GM12878 (cell line): Measurements from ENCODE around the gene EHD4. TPM values are rescaled to one million over a fixed set of nuclear protein-coding genes. Genes with fewer than 3 reads are reported as not detected.

ENCODE experiments used
- ESRRA ChIP-seq: IDR thresholded peaks from 2 replicates; pipeline ENCODE4 v1.6.1; 2012; ENCODE audit warnings: mild to moderate bottlenecking, low read length, improper control_type of control experiment
- FOS ChIP-seq: IDR thresholded peaks from 3 replicates; pipeline ENCODE4 v1.6.1; 2011; ENCODE audit warnings: borderline replicate concordance; ENCODE audit not compliant: insufficient read length; ENCODE audit errors: extremely low read depth
- GATAD2B ChIP-seq: fragments of 450-650 bp; conservative IDR thresholded peaks from 2 replicates; pipeline ENCODE4 v1.6.1; 2017; ENCODE audit warnings: low read depth, mild to moderate bottlenecking, moderate library complexity
- HCFC1 ChIP-seq: fragments of 150-350 bp; IDR thresholded peaks from 2 replicates; pipeline ENCODE4 v1.6.1; 2014; ENCODE audit warnings: low read length
- NBN ChIP-seq: fragments of 450-650 bp; IDR thresholded peaks from 2 replicates; pipeline ENCODE4 v1.6.1; 2016
- POLR2AphosphoS5 ChIP-seq: IDR thresholded peaks from 2 replicates; pipeline ENCODE4 v1.6.1; 2011; ENCODE audit warnings: mild to moderate bottlenecking, low read length, inconsistent platforms
- RCOR1 ChIP-seq: conservative IDR thresholded peaks from 2 replicates; pipeline ENCODE4 v1.6.1; 2012; ENCODE audit warnings: low read depth, low read length, improper control_type of control experiment
- RFX5 ChIP-seq: IDR thresholded peaks from 2 replicates; pipeline ENCODE4 v1.6.1; 2011; ENCODE audit warnings: low read depth, low read length, improper control_type of control experiment
- SIX5 ChIP-seq: IDR thresholded peaks from 2 replicates; pipeline ENCODE4 v1.6.1; 2011; ENCODE audit warnings: mild to moderate bottlenecking, low read depth, low read length, moderate library complexity; ENCODE audit not compliant: severe bottlenecking
- SPI1 ChIP-seq: IDR thresholded peaks from 2 replicates; pipeline ENCODE4 v1.6.1; 2011; ENCODE audit warnings: low read depth, mild to moderate bottlenecking, low read length, moderate library complexity, borderline replicate concordance; ENCODE audit not compliant: insufficient read depth
- SUZ12 ChIP-seq: fragments of 200-600 bp; sonication (generic); IDR thresholded peaks from one replicate; pipeline ENCODE4 v1.6.1; 2018; ENCODE audit warnings: antibody characterized with exemption, mild to moderate bottlenecking; ENCODE audit not compliant: unreplicated experiment
- YY1 ChIP-seq: IDR thresholded peaks from 2 replicates; pipeline ENCODE4 v1.6.1; 2011; ENCODE audit warnings: low read depth, mild to moderate bottlenecking, low read length
- ZSCAN29 ChIP-seq: fragments of 450-650 bp; IDR thresholded peaks from 2 replicates; pipeline ENCODE4 v1.6.1; 2017; ENCODE audit warnings: mild to moderate bottlenecking, moderate library complexity
- ZZZ3 ChIP-seq: IDR thresholded peaks from 2 replicates; pipeline ENCODE4 v1.6.1; 2011; ENCODE audit warnings: low read depth; ENCODE audit not compliant: control insufficient read depth, insufficient read length
- polyA plus RNA-seq, 11 experiments: library from polyadenylated mRNA; depleted of rRNA in 4 of 11; unstranded in 6 of 11; stranded (reverse) in 5 of 11; fragments of >200 nt; fragmentation: Nextera tagmentation in 4 of 11; fragmentation: Illumina TruSeq in 1 of 11; extraction: Ambion mirVana in 4 of 11; extraction: Trizol in 1 of 11; gene quantifications; 1 replicate in 1 of 11; 2 replicates in 10 of 11; pipeline versions ENCODE4 v1.2.1 to v1.2.3, GENCODE V29; 2011 to 2016; ENCODE audit warnings: inconsistent platforms in 2 of 11, missing spikeins in 2 of 11, low read depth in 1 of 11
- total RNA-seq, 4 experiments: library from RNA; depleted of rRNA in 3 of 4; stranded (reverse); fragments of >200 nt in 3 of 4; fragmentation: Illumina TruSeq in 1 of 4; extraction: Trizol in 1 of 4; gene quantifications; 2 replicates each; pipeline versions ENCODE4 v1.2.1 to v1.2.3, GENCODE V29; 2013 to 2021
- TF ChIP-seq, protein P1 (sequence below): IDR thresholded peaks from 2 replicates; pipeline ENCODE4 v1.6.1; 2011; ENCODE audit warnings: borderline replicate concordance, low read depth, mild to moderate bottlenecking, moderate library complexity, mixed read lengths, low read length; ENCODE audit not compliant: insufficient read depth; ENCODE audit errors: extremely low read length
- TF ChIP-seq, protein P2 (sequence below): fragments of 150-350 bp; IDR thresholded peaks from 2 replicates; pipeline ENCODE4 v1.6.1; 2016; ENCODE audit warnings: low read depth, low read length
- TF ChIP-seq, protein P3 (sequence below): fragments of 150-350 bp; IDR thresholded peaks from 2 replicates; pipeline ENCODE4 v1.6.1; 2014; ENCODE audit warnings: mild to moderate bottlenecking, low read depth, low read length
- TF ChIP-seq, protein P4 (sequence below): IDR thresholded peaks from 2 replicates; pipeline ENCODE4 v1.6.1; 2011; ENCODE audit warnings: low read depth, mild to moderate bottlenecking, low read length, moderate library complexity, borderline replicate concordance; ENCODE audit errors: extremely low read depth
- TF ChIP-seq, protein P5 (sequence below): IDR thresholded peaks from 2 replicates; pipeline ENCODE4 v1.6.1; 2012; ENCODE audit warnings: low read depth, low read length, improper control_type of control experiment
- TF ChIP-seq, protein P6 (sequence below): fragments of 450-650 bp; IDR thresholded peaks from 2 replicates; pipeline ENCODE4 v1.6.1; 2014; ENCODE audit warnings: mild to moderate bottlenecking

Gene EHD4
- total and polyA plus RNA-seq, 10 of the 15 experiments (the other 5 are each of a cell fraction or from before 2014, with no cell fraction given): 4.2 to 62.9 (median 44.7) TPM

DNA sequence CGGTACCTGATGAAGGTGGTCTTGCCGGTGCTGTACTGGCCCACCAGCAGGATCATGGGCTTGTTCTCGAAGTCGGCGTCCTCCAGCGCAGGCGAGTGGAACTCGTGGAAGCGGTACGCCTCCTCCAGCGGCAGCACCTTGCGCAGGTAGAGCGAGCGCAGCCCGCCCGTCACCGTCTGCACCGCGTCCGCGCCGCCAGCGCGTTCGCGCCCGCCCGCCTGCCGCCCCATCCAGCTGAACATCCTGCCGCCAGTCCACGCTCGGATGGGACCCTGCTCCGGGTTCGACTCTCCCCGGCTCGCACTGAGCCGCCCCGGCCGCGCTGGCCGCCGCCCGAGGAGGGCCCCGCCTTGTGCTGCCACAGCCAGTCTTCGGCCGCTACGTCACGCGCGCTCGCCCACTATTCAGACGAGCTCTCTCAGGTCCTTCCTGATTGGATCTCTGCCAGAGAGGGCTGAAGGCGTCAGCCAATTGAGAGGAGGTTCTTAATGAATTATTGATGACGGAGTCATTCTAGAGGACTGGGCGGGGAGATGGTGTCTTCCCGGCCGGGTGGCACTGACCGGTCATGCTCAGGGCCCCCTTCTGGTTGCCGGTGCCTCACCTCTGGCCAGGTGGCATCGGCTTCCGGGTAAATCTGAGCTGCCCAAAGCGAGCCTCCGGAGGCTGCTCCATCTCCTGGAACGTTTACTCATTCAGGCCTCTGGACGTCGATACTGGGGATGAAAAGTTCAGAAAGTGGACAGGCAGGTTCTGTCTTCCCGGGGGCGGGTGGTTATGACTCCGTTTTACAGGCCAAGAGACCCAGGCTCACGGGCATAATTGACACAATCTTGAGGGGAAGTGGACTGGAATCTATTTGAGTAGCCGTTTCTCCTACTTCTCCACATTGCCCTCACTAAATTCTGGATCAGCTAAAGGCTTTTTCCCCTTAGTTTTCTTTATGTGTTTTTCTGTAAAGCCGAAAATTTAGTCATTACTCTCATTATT lies at the start of gene EHD4 (continued):
- TF ChIP-seq, protein P1, sequence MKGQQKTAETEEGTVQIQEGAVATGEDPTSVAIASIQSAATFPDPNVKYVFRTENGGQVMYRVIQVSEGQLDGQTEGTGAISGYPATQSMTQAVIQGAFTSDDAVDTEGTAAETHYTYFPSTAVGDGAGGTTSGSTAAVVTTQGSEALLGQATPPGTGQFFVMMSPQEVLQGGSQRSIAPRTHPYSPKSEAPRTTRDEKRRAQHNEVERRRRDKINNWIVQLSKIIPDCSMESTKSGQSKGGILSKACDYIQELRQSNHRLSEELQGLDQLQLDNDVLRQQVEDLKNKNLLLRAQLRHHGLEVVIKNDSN: no peak
- TF ChIP-seq SIX5: no peak
- TF ChIP-seq YY1: no peak
- TF ChIP-seq, protein P2, sequence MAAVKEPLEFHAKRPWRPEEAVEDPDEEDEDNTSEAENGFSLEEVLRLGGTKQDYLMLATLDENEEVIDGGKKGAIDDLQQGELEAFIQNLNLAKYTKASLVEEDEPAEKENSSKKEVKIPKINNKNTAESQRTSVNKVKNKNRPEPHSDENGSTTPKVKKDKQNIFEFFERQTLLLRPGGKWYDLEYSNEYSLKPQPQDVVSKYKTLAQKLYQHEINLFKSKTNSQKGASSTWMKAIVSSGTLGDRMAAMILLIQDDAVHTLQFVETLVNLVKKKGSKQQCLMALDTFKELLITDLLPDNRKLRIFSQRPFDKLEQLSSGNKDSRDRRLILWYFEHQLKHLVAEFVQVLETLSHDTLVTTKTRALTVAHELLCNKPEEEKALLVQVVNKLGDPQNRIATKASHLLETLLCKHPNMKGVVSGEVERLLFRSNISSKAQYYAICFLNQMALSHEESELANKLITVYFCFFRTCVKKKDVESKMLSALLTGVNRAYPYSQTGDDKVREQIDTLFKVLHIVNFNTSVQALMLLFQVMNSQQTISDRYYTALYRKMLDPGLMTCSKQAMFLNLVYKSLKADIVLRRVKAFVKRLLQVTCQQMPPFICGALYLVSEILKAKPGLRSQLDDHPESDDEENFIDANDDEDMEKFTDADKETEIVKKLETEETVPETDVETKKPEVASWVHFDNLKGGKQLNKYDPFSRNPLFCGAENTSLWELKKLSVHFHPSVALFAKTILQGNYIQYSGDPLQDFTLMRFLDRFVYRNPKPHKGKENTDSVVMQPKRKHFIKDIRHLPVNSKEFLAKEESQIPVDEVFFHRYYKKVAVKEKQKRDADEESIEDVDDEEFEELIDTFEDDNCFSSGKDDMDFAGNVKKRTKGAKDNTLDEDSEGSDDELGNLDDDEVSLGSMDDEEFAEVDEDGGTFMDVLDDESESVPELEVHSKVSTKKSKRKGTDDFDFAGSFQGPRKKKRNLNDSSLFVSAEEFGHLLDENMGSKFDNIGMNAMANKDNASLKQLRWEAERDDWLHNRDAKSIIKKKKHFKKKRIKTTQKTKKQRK: no peak
- TF ChIP-seq, protein P3, sequence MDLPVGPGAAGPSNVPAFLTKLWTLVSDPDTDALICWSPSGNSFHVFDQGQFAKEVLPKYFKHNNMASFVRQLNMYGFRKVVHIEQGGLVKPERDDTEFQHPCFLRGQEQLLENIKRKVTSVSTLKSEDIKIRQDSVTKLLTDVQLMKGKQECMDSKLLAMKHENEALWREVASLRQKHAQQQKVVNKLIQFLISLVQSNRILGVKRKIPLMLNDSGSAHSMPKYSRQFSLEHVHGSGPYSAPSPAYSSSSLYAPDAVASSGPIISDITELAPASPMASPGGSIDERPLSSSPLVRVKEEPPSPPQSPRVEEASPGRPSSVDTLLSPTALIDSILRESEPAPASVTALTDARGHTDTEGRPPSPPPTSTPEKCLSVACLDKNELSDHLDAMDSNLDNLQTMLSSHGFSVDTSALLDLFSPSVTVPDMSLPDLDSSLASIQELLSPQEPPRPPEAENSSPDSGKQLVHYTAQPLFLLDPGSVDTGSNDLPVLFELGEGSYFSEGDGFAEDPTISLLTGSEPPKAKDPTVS: no peak
- TF ChIP-seq ESRRA: no peak
- TF ChIP-seq RFX5: peak; percentile 88
- no peak for TF ChIP-seq ZSCAN29
- TF ChIP-seq FOS: peak; percentile 38
- TF ChIP-seq SPI1: no peak
- TF ChIP-seq, protein P4, sequence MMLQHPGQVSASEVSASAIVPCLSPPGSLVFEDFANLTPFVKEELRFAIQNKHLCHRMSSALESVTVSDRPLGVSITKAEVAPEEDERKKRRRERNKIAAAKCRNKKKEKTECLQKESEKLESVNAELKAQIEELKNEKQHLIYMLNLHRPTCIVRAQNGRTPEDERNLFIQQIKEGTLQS: no peak
- TF ChIP-seq ZZZ3: no peak
- peak; percentile 60; the same call in 1 of the 2 replicates for TF ChIP-seq GATAD2B
- TF ChIP-seq NBN: 0 out of 2 replicates have a peak, but pooled peaks have one; percentile 36
- TF ChIP-seq POLR2AphosphoS5: peak; percentile 87
- TF ChIP-seq HCFC1: no peak
- TF ChIP-seq, protein P5, sequence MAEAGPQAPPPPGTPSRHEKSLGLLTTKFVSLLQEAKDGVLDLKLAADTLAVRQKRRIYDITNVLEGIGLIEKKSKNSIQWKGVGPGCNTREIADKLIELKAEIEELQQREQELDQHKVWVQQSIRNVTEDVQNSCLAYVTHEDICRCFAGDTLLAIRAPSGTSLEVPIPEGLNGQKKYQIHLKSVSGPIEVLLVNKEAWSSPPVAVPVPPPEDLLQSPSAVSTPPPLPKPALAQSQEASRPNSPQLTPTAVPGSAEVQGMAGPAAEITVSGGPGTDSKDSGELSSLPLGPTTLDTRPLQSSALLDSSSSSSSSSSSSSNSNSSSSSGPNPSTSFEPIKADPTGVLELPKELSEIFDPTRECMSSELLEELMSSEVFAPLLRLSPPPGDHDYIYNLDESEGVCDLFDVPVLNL: 0 out of 2 replicates have a peak, but pooled peaks have one; percentile 42
- TF ChIP-seq SUZ12: no peak
- TF ChIP-seq RCOR1: no peak
- TF ChIP-seq, protein P6, sequence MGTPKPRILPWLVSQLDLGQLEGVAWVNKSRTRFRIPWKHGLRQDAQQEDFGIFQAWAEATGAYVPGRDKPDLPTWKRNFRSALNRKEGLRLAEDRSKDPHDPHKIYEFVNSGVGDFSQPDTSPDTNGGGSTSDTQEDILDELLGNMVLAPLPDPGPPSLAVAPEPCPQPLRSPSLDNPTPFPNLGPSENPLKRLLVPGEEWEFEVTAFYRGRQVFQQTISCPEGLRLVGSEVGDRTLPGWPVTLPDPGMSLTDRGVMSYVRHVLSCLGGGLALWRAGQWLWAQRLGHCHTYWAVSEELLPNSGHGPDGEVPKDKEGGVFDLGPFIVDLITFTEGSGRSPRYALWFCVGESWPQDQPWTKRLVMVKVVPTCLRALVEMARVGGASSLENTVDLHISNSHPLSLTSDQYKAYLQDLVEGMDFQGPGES: peak; percentile 66; the same call in 1 of the 2 replicates
